Dermis blood vessel endothelial cell (primary cell): Measurements from ENCODE around the gene P3H2. TPM values are rescaled to one million over a fixed set of nuclear protein-coding genes. Genes with fewer than 3 reads are reported as not detected.
A peak's percentile ranks its signal among the peaks of the same experiment; 100 is the strongest.
"Not testable (repeated sequence)": the region's sequence is repeated elsewhere in the genome, so short reads cannot be mapped to it uniquely, and the experiment has no call there.

Source experiments
- DNase-seq: peaks from one replicate; pipeline ENCODE4 v3.0.0; 2010
- total RNA-seq: library from RNA; depleted of rRNA; stranded (reverse); fragments of >200 nt; gene quantifications from 2 replicates; pipeline ENCODE4 v1.2.3, GENCODE V29; 2014

Gene P3H2
- total RNA-seq, 1 donor from 2014 or later: 13.1 TPM

DNA sequence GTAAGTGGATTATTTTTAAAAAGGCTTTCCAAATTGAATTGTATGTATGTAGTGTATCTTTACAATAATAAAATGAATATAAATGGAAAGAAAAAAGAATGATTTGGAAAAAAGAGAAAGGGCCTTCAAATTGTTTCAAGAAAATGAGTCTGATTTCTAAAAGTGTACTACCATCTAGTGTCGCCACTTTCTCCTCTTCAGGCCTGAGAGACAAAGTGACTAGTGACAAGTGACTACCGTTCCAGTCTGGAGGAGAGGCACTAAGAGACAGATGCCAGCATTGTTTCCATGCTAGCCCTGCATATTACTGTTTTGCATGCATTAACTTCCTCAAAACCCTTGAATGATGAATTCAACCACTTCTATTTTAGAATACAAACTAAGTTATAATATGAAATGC, 39.3 kb downstream of the P3H2 start:
- DNase-seq: no peak

DNA sequence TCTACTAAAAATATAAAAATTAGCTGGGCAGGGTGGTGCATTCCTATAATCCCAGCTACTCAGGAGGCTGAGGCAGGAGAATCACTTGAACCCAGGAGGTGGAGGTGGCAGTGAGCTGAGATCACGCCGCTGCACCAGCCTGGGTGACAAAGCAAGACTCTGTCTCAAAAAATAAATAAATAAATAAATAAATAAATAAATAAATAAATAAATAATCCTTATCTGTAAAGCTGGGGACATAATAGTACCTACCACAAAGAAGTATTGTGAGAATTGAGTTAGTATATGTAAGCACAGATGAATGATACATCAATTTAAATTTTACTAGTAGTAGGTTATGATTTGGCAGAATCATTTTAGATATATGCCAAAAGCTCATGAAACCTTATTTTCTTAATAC, 41.5 kb downstream of the P3H2 start:
- DNase-seq: not testable (repeated sequence)

- DNase-seq: no peak
These were observed 43.2 kb downstream of the P3H2 start for GRCh38 chr3:190077395-190078045.

GRCh38 chr3:190076601-190077394, 43.9 kb downstream of the P3H2 start:
- peak; percentile 94 for DNase-seq

GRCh38 chr3:190076136-190076535, 44.6 kb downstream of the P3H2 start:
- DNase-seq: peak; percentile 18

GRCh38 chr3:190074817-190075216, 45.9 kb downstream of the P3H2 start:
- no peak for DNase-seq

DNA sequence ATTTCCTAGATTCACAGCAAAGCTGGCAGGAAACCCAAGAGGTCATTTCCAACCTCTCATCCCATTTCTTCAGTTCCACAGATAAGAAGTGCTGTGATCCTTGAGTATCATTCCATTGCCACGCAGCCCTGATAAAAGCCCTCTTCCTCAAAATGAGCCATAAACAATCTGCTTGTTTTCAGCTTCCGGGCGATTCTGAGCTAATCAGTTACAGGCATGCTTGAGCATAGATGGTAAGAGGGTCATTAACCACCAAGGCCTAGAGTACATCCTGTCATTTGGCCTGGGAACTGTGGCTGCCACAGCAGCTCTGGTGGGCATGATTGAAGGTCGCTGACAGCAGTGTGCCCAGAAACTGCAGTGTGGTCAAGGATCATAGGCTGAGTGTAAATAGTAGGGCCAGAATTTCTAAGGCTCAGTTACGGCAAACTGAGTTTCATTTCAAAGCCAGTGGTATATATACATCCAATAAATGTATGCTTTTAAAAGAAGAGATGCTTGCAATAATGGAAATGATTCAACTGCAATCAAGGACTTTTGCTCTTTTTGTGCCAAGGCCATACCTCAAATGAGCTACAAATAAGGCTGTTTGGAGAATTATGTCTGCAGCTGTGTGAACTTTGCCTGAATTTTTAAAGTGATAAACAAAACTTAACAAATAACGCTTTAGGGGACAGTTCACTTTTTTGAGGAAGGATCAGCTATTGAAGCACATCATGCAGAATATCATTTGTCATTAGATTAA, 47.3 kb downstream of the P3H2 start:
- peak; percentile 52 for DNase-seq

DNA sequence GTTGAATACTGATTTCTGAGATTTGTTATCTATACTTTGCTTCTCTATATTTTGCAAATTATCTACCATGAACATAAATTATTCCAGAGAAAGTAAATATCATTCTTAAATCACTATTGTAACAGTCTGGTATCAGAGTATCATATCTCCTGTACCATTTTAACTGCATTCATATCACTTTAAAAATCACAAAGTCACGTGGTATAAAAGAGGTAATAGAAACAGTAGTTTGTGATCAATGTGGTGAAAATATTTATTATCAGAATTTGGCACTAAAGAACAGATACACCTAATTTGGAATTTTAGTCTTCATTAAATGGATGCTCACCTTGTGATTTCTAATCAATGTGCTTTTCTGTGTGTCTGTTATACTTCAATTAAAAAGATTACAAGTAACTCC, 47.8 kb downstream of the P3H2 start:
- no peak for DNase-seq

GRCh38 chr3:190071921-190072320, 48.8 kb downstream of the P3H2 start:
- not testable (repeated sequence) for DNase-seq

DNA sequence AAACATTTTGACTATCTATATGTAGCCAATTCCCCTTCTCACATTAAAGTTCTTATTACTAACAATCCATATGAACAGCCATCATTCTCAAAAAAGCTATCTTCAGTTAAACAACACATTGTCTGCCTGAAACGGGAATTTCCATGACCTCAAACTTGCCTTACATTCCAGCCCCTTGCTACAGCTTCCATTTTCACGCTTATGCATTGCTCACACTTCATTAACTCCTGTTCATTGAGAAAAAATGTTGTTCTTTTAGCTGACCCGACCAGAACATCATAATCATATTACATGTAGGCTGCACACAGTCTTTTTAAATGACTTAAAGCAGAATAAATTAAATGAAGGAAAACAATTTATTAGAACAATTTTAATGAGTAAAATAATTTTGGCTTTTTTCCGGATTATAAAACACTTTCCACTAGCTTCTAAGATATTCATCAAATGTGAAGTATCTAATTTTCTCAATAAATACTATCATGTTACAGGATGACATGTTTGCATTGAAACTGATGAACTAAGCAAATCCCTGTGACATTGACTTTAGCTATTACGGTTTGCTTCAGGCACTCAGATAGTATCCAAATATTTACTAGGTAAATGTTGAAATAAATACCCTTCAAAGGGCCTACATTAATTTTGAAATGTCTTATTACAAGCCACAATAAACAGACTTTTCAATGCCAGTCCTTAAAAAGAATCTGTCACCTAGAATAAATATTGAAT, 49.9 kb downstream of the P3H2 start:
- DNase-seq: no peak

- DNase-seq: no peak
These were observed 55.5 kb downstream of the P3H2 start for GRCh38 chr3:190065204-190065603.

DNA sequence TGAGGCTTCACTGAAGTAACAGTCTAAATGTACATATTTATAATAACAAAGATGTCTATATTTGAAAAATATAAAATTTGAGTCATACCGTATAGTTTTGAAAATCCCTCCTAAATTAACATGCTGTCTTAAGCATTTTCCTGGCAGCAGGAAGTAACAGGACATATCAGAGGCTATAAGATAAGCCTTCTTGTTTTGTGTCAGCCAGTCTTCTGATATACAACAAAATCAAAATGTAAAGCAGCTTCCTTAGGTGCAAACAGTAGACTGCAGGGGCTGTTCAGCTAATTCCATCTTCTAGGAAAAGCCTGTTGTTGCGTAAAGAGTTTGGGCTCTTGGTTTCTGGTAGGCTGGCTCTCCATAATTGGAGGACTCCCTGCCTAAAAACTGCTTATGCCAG, 56.0 kb downstream of the P3H2 start:
- no peak for DNase-seq

GRCh38 chr3:190064112-190064511, 56.6 kb downstream of the P3H2 start:
- peak; percentile 85 for DNase-seq

DNA sequence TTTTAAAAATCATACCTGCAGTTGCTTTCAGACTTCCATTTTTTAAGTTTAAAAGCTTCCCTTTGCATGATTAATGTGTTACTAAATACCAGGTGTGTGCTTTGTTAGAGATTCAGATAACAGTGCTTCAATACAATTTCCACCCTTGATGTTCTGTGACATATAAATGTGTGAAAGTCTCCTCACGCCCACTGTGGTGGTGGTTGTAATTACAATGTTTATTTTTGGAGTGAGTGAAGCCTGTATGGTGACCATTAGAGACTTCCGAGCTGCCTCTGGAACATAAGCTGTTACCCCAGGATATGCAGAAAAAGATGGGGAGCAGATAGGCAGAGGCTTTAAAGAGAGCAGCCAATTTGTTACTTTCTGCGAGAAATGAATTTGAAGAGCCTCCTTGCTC, 57.2 kb downstream of the P3H2 start:
- no peak for DNase-seq

- no peak for DNase-seq
These were observed 60.4 kb downstream of the P3H2 start for GRCh38 chr3:190060192-190060775.

GRCh38 chr3:190059242-190059590, 61.5 kb downstream of the P3H2 start:
- peak; percentile 50 for DNase-seq

DNA sequence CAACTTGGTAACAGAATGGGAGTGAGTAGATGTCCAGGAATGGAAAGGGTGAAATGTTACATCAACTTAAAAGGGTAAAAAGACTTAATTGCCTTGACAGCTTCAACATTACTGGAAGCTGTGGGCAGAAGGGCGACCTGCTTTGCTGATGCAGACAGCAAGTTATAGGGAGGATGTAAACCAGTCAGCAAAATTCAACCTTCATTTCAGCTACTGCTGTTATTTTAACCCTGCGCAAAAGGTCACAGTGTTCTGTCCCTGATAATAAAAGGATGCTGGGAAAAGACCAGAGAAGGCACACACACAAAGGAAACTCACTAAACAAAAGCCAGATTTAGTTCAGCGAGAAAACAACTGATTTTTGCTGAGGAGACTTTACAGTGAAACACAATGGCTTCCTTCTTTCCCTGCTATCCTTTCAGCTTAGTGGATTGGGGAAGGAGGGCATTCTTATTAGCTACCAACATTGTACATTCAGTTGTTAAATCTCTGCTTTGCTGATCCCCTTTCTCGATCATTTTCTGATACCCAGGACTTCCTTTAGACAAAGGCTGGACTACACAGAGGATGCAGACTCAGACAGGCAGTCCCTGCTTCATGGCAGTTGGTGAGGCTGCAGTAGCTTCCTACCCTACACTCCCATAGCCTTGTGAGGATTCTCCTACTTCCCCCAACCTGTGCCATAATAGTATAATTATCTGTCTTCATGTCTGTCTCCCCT, 62.0 kb downstream of the P3H2 start:
- peak; percentile 51 for DNase-seq

DNA sequence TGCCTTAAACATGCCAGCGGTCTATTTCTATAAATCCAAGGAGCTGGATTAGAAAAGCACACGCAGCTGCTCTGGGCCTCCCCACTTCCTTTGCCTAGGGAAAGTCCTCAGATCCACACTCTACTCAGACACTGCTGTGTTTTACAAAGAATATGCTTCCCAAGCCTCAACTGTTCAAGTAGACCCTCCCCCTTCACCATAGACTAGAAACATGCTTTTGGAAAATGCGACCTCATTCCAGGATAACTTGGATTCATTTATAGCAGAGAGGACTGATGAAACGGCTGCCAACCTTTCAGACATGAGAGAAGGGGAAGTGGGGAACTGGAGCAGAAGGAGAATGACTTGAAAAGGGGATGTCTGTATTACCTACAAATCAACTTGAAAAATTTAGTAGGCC, 64.0 kb downstream of the P3H2 start:
- DNase-seq: no peak

DNA sequence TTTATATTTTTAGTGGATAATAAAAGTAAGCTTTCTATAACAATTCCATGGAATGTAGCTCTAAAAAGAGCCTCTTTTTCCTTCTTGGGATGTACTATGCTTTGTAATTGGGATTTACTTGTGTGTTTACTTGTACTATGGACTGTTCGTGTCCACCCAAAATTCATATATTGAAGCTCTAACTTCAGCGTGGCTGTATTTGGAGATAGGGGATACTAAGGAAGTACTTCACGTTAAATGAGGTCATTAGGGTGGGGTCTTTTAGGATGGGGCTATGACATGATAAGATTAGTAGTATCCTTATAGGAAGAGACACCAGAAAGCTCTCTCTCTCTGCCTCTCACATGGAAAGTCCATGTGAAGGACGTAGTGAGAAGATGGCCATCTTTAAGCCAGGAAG, 64.9 kb downstream of the P3H2 start:
- DNase-seq: no peak

- DNase-seq: peak; percentile 74
These were observed 66.6 kb downstream of the P3H2 start for GRCh38 chr3:190053919-190054672.

DNA sequence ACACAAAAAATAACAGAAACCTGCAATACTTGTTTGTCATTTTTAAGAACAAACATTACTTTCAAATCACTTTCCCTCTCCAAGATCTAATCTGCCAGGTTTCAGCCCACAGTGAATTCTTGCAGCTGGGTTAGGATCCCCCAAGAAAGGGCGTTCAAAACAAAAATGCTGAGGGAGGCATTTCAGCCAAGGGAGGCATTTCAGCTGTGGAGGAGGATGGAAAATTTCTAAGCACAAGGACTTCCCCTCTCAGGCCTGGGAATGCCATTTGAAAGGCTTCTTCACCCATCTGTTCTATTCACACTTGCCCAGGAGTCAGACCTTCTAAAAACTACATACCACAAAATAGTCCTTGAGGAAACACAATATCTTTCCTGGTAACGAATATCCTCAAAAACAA, 69.1 kb downstream of the P3H2 start:
- no peak for DNase-seq
